Measurements from ENCODE around the gene RPL7A. TPM values are rescaled to one million over a fixed set of nuclear protein-coding genes. Genes with fewer than 3 reads are reported as not detected.
A peak's percentile ranks its signal among the peaks of the same experiment; 100 is the strongest.
"Not testable (repeated sequence)": the region's sequence is repeated elsewhere in the genome, so short reads cannot be mapped to it uniquely, and the experiment has no call there.

Gene RPL7A
- polyA plus RNA-seq = 100 to 1,000 TPM; 459 to 791 (median 622) TPM

DNA sequence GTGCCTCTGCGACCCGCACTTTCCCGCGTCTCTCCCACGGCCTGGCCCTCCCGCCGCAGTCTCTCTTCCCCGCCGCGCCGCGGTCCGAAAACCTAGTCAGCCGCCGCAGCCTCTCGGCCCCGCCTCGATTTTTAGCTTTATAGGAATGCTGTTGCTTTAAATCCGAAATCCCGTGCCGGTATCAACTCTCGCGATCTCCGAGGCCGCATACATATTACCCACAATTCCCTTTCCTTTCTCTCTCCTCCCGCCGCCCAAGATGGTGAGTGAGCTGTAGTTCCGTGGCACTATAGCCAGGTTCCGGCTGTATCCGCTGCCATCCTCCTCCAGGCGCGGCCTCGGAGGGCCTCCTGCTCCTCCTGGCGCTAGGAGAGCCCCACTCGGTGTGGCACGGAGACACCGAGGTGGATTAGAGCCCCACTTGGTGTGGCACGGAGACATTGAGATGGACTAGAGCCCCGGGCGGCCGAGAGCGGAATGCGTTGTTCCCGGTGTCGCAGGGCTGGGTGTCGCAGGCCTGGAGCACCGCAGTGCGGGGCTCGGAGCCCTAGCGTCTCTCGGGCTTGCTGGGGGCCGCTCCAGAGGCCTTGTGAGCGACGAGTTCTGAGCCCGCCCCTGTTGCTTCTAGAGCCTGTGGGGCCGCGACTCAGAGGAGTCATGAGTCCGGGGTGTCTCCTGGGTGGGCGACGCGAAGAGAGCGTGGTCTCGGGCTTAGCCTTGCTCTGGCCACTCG lies at the start of gene RPL7A, which contains the start of gene MED22:
TSS of gene RPL7A (plus strand) at position 234 of the 733 bp plus-strand sequence. CDS start at position 260, 26 bp downstream.
TSS of gene MED22 (minus strand) at position 147 of the 733 bp plus-strand sequence. CDS start 1,469 bp downstream, outside the sequence.
- Mint-ChIP-seq H3K27ac (peak within 1 kb of the TSS; percentile 90 to 99 (median 96)), H3K36me3 (peaks cover 8 to 38% (median 14%) of the 10 kb centered on the region in 3 donors), H3K27me3 (ENCODE audit: low read depth in 3 of 3) (peaks cover 2 to 6% (median 5%) of the 10 kb centered on the region in 3 donors), H3K4me1 (peaks cover 40 to 42% of the 10 kb centered on the region in 2 donors), H3K4me3 (peak within 1 kb of the TSS; percentile 95 to 100 (median 98)), H3K9me3 (no peaks in the 10 kb centered on the region)
- DNase-seq = peak; percentile 90 to 92 (median 91)

DNA sequence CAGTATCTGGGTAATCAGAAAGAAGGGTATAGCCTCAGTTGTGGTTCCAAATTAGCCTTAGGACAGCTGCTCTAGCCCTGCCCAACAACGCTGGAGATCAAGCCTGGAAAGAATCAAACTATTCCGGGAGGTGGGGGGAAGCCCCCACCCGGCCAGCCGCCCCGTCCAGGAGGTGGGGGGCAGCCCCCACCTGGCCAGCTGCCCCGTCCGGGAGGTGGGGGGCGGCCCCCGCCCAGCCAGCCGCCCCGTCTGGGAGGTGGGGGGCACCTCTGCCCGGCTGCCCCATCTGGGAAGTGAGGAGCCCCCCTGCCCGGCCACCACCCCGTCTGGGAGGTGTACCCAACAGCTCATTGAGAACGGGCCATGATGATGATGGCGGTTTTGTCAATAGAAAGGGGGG lies 48.0 kb upstream of the RPL7A start:
- not testable (repeated sequence) for H3K4me1 Mint-ChIP-seq; H3K27me3 Mint-ChIP-seq (ENCODE audit: low read depth in 3 of 3); DNase-seq; H3K9me3 Mint-ChIP-seq; H3K4me3 Mint-ChIP-seq; H3K27ac Mint-ChIP-seq; H3K36me3 Mint-ChIP-seq

DNA sequence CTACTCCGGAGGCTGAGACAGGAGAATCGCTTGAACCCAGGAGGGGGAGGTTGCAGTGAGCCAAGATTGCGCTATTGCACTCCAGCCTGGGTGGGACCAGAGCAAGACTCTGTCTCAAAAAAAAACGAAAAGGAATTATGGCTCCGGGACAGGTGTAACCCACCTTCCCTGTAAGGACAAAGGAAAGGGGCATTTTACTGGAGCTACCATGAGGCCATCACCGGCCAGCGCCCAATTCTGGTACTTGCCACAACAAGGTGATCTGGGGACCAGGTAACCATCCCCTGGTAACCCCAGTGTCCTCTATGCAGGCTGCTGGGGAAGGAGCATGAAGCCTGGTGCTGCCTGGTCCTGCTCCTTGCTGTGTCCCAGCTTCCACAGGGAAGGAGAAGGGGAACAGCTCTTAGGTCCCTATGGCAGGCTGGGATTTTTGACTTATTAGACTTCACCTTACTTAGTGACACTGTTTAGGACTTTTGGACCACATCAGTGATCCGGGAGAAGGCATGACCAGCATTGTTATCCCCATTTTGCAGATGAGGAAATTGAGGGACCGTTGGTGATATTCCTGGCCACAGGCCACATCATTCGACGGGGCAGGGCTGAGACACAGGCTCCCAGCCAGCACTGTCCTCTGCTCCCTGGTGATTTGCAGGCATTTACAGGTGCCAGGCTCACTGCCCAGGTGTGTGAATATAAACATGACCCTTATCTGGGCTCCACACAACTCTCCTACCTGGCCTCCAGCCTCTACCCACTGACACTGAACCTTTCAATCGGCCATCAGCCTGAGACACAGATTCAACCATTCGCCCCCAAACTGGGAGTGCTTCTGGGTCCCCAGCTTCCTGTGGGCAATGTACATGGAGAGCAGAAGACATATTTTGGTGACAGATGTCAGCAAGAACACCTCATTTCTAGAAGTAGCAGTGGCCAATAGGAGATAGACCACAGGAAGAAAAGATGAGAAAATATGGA lies 46.5 kb upstream of the RPL7A start:
- Mint-ChIP-seq H3K4me1 (no peaks in the 10 kb centered on the region), H3K4me3 (no peak overlapping the region), H3K36me3 (no peaks in the 10 kb centered on the region), H3K27ac (no peak overlapping the region), H3K9me3 (no peaks in the 10 kb centered on the region), H3K27me3 (ENCODE audit: low read depth in 3 of 3) (peaks cover 3 to 6% (median 4%) of the 10 kb centered on the region in 3 donors)
- DNase-seq = no peak

DNA sequence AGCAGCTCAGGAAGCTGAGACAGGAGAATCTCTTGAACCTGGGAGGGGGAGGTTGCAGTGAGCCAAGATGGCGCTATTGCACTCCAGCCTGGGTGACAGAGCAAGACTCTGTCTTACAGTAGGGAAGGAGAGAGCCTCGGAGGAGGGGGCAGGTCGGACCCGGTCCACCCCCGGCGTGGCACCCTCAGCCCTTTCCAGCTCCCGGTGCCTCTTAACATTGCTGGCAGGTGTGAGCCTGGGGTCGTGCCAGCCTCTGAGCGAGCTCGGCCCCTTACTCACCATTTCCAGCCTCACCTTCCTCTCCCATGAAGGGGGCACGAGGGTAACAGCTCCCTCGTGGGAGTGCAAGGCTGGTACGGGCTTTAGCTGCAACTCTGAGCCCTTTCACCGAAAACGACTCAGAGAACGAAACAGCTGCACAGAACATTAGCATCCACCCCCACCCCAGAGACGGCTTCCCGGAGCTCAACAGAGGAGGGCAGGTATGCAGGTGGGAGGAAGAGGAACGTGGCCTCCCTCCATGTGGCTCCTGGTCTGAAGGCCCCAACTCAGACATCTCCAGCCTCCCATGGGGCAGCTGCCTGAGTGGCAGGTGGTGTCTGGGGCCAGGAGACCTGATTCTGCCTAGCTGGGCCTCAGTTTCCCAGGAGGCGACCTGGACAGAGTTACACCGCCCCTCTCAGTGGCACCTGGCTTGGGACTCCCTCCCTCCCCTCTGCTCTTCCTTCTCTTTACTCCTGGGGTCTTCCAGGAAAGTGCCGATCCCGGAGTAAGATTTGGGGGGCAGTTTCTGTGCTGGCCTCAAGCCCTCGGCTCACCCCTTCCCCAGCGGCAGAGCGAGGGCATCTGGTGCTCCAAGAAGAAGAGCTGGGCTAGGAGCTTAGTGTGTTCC lies 44.5 kb upstream of the RPL7A start:
- DNase-seq = no peak
- Mint-ChIP-seq H3K9me3 (no peaks in the 10 kb centered on the region), H3K4me3 (no peak overlapping the region), H3K27ac (no peak overlapping the region), H3K36me3 (no peaks in the 10 kb centered on the region), H3K27me3 (ENCODE audit: low read depth in 3 of 3) (peaks cover 0 to 4% (median 4%) of the 10 kb centered on the region in 3 donors), H3K4me1 (no peaks in the 10 kb centered on the region)

DNA sequence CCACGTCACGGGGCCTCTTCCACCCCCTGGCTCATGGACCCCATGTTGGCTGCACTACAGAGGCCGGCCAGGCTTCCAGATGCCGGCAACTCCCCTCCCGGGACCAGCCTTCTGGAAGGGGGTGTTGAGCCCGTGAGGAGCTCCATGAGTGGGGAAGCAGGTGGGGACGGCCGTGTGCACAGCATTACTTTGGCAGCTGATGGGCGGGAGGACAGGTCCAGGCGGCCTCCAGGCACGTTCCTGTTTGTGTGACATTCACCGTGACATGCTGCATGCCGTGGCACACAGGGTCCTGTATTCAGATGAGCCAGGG lies 43.9 kb upstream of the RPL7A start:
- Mint-ChIP-seq H3K4me3 (no peak overlapping the region), H3K27me3 (ENCODE audit: low read depth in 3 of 3) (peaks cover 0 to 4% (median 4%) of the 10 kb centered on the region in 3 donors), H3K9me3 (no peaks in the 10 kb centered on the region), H3K27ac (no peak overlapping the region), H3K36me3 (no peaks in the 10 kb centered on the region), H3K4me1 (no peaks in the 10 kb centered on the region)
- no peak for DNase-seq

DNA sequence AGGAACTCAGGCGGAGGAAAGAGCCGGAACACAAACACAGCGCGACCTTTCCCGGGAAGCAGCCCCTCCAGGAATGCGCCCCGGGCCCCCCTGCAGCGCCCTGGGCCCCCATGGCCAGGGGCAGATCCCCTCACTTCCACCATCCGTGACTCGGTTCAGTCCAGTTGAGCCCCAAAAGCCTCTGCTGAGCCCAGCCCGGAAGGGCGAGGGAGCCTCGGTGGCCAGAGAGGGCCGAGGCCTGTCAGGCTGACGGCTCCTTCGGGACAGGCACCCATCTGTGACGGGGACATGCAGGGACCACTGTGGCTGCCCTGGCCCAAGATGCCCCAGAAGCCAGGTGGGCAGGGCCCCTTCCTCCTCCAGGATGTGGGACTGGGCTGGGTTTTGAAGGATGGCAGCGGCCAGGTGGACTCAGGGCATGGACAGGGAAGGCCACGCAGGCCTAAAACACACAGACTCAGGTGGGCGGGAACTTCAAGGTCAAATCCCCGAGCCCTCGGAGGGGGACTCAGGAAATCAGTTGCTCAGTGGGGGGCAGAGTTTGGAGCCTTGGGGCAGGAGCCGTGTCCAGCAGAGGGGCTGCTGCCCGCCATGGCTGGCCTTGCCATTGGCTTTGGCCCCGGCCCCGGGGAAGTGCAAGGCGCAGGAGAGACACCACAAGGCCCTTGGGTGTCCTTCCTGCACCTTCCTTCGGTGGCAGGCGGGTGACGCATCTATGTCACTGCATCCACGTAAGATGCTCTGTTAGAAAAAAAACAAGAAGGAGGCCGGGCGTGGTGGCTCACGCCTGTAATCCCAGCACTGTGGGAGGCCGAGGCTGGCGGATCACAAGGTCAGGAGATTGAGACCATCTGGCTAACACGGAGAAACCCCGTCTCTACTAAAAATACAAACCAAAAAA lies 43.3 kb upstream of the RPL7A start:
- Mint-ChIP-seq H3K27ac (no peak overlapping the region), H3K4me3 (no peak overlapping the region), H3K36me3 (no peaks in the 10 kb centered on the region)

DNA sequence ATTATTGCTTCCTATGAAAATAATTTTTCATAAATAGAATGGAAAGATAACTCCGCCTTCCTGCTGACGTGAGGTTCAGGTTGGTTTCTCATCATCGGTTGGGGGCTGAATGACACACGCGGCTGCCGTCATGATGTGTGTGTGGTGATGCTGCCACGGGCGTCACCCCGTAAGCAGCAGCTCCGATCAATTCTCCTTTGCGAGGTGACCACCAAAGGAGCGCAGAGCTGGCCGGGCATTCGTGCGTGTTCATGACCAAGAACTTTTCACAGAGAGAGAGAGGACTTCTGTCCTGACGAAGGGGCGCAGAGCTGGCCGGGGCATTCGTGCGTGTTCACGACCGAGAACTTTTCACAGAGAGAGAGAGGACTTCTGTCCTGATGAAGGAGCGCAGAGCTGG lies 42.3 kb upstream of the RPL7A start:
- H3K27ac Mint-ChIP-seq = no peak overlapping the region
- H3K4me1 Mint-ChIP-seq = no peaks in the 10 kb centered on the region
- no peak for DNase-seq
- no peak overlapping the region for H3K4me3 Mint-ChIP-seq
- peaks cover 1 to 4% (median 3%) of the 10 kb centered on the region in 3 donors for H3K27me3 Mint-ChIP-seq (ENCODE audit: low read depth in 3 of 3)
- H3K9me3 Mint-ChIP-seq = no peaks in the 10 kb centered on the region
- no peaks in the 10 kb centered on the region for H3K36me3 Mint-ChIP-seq

More for the DNA sequence above, 43.3 kb upstream of the RPL7A start:
- no peak for DNase-seq
- no peaks in the 10 kb centered on the region for H3K4me1 Mint-ChIP-seq
- no peaks in the 10 kb centered on the region for H3K9me3 Mint-ChIP-seq
- H3K27me3 Mint-ChIP-seq (ENCODE audit: low read depth in 3 of 3) = peaks cover 0 to 4% (median 1%) of the 10 kb centered on the region in 3 donors

DNA sequence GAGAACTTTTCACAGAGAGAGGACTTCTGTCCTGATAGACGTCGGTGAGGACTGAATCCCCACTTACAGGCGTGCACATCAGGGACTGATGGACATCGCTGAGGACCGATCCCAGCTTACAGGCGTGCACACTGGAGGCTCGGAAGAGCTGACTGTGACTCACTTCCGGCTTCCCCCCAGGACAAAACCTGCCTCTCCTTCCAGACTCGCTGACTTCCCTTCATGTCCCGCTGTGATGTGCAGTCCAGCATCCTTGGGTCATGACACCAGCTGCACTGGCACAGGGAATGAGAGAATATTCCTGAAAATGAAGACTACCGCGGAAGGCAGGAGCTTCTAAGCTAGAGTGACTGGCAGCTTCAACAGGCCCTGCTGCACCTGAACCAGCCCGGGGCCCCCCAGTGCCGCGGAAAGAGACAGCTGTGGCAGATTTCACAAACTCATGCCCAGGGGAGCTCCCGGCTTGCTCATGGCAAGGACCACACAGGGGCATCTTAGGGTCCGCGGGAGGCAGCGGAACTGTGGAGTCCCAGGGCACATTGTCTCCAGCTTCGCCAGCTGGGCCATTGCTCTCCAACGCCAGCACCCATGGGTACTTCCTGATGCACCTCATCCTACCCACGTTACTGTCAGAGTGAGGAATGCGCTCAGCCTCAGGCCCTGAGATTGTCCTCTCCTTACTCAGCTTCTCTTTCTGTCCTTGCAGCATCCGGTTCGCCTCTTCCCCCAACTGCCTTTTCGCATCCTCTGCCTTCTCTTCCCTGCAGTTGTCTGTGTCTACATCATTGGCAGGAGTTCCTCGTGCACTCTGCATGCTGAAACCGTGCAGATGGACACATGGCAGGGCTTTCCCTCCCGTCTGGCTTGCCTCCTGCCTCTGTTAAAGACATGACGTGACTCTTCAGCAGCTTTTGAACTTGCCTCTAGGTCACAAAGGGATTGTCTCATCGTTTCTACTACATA lies 41.5 kb upstream of the RPL7A start:
- Mint-ChIP-seq H3K4me3 (no peak overlapping the region), H3K27me3 (ENCODE audit: low read depth in 3 of 3) (peaks cover 1 to 4% (median 3%) of the 10 kb centered on the region in 3 donors), H3K4me1 (no peaks in the 10 kb centered on the region), H3K9me3 (no peaks in the 10 kb centered on the region), H3K27ac (no peak overlapping the region), H3K36me3 (no peaks in the 10 kb centered on the region)
- no peak for DNase-seq

DNA sequence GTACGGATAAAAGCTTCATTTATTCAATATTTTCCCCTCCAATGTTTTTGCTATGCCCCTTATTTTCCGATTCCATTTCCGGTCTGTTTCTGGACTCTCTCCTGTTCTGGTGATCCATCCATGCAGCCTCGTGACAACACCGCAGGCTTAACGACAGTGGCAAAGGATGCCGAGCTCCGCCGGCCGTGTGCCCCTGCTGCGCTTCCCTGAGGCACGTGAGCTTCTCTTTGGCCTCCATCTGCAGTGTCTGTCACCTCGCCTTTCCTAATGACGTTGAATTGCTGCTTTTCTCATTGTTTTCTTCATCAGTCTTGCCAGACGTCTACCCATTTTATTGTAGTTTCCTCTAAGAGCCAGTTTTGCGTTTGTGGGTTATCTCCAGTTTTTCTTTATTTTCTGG lies 40.7 kb upstream of the RPL7A start:
- Mint-ChIP-seq H3K4me3 (no peak overlapping the region), H3K4me1 (no peaks in the 10 kb centered on the region), H3K9me3 (no peaks in the 10 kb centered on the region), H3K27ac (no peak overlapping the region), H3K27me3 (ENCODE audit: low read depth in 3 of 3) (peaks cover 1 to 4% (median 3%) of the 10 kb centered on the region in 3 donors), H3K36me3 (no peaks in the 10 kb centered on the region)
- no peak for DNase-seq

DNA sequence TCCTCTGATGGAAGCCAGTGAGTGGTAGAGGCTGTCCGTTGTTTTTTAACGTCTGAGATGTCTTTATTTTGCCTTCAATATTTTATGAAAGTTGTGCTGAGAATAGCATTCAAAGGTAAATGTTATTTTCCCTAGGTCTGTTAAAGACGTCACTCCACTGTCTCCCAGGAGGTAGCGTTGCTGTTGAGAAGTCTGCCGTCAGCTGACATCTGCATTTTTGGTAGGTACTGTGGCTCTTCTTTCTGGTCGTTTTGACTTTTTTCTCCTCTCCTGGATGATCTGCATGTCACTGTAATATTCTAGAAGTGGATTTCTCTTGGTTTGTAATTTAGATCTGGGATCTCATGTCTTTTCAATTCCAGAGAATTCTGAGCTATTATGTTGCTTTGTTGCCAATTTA lies 38.4 kb upstream of the RPL7A start:
- no peaks in the 10 kb centered on the region for H3K4me1 Mint-ChIP-seq
- no peak overlapping the region for H3K4me3 Mint-ChIP-seq
- H3K36me3 Mint-ChIP-seq = no peaks in the 10 kb centered on the region
- H3K27me3 Mint-ChIP-seq (ENCODE audit: low read depth in 3 of 3) = peaks cover 1 to 4% (median 3%) of the 10 kb centered on the region in 3 donors
- H3K9me3 Mint-ChIP-seq = no peaks in the 10 kb centered on the region
- no peak overlapping the region for H3K27ac Mint-ChIP-seq
- no peak for DNase-seq

DNA sequence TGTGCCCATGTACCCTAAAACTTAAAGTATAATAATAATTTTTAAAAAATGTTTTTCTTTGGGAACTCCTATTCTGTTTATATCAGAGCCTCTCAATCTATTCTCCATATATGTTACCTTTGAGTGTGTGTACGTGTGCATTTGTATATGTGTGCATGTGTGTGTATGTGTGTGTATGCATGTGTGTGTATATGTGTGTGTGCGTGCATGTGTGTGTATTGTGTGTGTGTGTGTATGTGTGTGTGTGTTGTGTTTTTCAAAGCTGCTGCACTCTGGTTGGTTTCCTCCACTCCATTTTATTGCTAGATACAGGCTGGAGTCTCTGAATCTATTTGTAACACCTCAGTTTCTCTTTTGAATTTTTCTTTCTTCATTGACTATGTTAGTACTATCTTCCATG lies 32.0 kb upstream of the RPL7A start:
- peaks cover 0 to 6% (median 2%) of the 10 kb centered on the region in 3 donors for H3K27me3 Mint-ChIP-seq (ENCODE audit: low read depth in 3 of 3)
- H3K27ac Mint-ChIP-seq = no peak overlapping the region
- H3K9me3 Mint-ChIP-seq = no peaks in the 10 kb centered on the region
- DNase-seq = no peak
- no peaks in the 10 kb centered on the region for H3K4me1 Mint-ChIP-seq
- H3K4me3 Mint-ChIP-seq = no peak overlapping the region
- no peaks in the 10 kb centered on the region for H3K36me3 Mint-ChIP-seq

DNA sequence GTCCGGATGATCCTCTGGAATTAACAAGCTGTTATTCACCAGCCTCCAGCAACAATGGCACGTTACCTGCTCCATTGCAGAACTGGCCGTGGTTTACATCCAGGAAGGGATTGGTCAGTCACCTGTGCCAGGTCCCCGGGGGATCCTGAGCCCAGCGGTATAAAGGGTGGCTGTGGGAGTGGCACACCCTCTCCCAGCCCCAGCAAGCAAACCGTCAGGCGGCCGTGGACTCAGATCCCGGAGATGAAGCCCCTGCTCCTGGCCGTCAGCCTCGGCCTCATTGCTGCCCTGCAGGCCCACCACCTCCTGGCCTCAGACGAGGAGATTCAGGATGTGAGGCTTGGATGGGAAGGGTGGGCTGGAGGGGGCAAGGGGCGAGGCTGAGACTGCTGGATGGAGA lies 30.5 kb upstream of the RPL7A start:
- H3K27ac Mint-ChIP-seq; H3K4me3 Mint-ChIP-seq; DNase-seq; H3K9me3 Mint-ChIP-seq; H3K27me3 Mint-ChIP-seq (ENCODE audit: low read depth in 3 of 3); H3K36me3 Mint-ChIP-seq; H3K4me1 Mint-ChIP-seq: not testable (repeated sequence)

Measured in immature natural killer cell (primary cell).